Measurements from ENCODE around the gene NRG2.

Gene NRG2

DNA sequence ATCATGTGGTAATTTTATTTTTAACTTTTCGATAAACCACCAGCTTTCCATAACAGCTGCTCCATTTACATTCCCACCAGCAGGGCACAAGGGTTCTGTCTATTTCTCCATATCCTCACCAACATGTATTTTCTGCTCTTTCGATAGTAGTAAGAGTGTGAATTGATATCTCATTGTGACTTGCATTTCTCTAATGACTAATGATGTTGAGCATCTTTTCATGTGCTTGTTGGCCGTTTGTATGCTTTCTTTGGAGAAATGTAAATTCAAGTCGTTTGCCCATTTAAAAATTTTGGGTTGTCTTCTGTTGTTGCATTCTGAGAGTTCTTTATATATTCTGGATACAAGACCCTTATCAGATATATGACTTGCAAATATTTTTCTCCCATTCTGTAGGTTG lies 201.6 kb downstream of the NRG2 start:
- no peak for DNase-seq

DNA sequence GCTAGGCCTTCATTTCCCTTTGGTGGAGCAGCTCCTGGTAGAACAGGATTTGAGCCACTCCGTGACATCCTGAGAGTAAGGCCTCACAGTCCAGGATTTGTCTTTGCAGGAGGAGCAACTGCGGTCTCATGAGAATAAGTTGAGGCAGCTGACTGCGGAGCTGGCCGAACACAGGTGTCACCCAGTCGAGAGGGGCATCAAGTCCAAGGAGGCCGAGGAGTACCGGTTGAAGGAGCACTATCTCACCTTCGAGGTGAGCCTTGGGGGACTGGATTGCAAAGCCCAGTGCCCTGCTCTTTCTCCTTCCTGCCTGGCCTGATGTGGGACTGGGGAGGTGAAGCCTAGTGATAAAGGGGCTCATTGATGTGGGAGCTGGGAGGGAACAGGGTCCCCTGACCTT lies 203.2 kb downstream of the NRG2 start:
- no peak for DNase-seq

DNA sequence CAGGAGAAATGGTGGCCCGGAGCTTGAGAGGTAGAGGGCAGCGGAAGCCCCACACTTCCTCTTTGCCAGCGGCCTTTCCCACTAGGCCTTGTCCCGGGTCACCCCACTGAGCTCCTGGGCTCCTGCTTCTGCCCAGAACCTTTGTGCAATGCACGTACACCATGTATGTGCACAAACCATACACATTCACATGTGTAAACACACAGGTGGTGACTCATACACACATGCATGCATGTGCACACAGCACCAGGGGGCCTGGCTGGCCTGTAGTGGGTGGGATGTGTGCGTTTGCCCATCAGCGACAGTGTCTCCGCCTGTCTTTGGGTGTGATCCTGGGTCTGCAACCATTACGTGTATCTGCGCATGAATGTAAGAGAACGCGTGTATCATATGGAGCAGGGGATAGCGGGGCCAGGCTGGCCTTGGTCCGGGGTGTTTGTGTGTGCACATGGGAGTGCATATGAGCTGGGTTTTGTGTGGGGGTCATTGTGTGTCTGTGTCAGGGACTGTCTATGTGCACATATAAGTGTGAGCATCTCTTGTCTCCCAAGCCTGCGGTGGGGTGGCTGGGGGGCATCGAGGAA lies 203.8 kb downstream of the NRG2 start:
- DNase-seq = no peak

DNA sequence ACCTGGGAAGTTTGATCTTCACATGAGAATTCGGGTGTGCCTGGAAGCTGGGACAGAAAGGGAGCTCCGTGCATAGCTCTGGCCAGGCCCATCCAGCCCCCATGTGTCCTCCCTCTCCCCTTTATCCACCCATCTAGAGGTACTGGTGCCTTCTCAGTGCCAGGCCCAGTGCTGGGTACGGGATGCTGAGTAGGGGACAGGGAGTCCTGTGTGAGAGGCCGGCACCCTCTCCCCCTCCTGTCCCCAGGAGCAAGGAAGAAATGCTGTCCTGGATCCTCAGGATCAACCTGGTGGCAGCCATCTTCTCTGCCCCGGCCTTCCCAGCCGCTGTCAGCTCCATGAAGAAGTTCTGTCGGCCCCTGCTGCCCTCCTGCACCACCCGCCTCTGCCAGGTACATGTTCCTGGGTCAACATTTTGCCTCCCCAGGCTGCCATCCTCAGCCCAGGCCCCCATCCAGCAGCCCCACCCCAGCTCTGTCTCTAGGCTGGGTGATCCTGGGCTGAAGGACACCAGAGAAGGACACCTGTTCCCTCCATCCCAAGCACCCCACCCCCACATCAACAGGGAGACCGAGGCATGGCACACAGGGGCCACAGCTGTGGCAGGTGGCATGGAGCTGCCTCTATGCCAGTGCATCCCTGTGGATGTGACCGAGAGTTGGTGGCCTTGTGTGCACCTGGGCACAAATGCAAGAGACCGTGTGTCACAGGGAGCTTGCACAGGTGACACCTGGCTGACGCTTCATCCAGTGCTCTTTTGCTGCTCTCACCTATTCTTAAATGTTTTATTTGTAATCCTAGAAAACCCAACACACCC lies 204.5 kb downstream of the NRG2 start:
- DNase-seq = no peak

DNA sequence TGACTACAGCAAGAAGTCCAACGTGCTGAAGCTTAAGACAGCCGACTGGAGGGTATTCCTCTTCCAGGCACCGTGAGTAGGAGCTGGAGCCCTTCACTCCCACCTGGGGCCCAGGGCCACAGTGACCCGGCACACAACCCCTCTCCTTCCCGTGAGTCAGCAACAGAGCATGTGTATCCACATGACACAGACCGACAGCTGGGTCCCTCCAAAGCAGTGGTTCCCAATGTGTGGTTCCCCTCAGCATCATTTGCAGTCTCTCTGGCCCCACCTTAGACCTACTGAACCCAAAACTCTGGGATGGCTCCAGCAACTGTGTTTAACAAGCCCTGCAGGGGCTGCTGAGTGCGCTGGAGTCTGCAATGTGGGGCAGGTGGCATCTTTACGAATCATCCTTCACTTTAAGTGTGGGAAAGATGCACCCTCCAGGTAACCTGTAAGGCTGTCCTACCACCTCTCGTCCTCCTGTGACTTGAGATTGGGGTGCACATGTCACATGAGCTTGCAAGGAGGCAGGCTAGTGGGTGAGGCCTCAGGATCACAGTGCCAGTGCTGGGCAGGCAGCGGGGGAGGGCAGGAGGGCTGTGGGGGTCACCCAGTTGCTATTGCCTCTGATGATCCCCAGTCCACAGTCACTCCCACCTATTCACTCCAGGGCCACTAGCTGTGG lies 205.3 kb downstream of the NRG2 start:
- DNase-seq = no peak

DNA sequence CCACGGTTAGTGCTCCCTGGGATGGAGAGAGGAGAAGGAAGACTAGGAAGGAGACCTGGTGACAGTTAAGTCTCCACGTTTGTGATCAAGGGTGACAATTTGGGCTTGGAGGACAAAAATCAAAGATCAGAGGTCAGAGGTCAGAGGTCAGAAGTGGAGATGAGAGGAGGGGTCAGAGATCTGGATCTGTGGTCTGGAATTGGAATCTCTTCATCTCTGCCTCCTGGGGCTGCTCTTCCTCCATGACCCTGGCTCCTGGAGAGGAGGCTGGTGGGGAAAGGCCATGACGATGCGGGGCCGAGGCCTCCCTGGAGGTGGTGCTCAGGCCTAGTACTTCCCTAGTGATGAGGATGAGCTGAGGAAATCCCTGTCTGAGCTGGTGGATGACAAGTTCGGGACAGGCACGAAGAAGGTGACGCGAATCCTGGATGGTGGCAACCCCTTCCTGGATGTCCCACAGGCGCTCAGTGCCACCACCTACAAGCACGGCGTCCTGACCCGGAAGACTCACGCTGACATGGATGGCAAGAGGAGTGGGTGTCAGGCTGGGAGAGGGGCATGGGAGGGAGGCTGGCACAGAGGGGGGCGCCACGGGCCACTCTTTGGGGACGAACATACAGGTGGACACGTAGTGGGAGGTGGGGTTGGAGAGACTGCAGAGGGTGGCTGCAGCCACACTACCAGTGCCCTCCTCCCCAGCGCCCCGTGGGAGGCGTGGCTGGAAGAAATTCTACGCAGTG lies 206.5 kb downstream of the NRG2 start:
- no peak for DNase-seq

DNA sequence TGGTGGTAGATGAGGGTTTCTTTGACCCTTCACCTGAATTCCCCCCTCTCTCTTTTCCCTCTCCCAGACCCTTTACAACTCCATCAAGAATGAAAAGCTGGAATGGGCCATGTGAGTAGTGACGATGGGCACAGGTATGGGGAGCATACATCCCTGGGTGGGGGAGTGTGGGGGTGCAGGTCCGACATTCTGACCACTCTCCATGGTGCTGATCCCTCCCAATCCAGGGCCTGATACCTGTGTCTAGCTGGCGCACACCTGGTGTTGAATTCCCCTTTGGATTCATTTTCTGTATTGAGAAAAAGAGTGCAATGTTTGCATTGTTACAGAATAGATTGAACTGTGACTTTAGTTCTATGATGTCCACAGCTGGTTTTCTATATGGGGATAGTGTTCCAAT lies 207.4 kb downstream of the NRG2 start:
- no peak for DNase-seq

DNA sequence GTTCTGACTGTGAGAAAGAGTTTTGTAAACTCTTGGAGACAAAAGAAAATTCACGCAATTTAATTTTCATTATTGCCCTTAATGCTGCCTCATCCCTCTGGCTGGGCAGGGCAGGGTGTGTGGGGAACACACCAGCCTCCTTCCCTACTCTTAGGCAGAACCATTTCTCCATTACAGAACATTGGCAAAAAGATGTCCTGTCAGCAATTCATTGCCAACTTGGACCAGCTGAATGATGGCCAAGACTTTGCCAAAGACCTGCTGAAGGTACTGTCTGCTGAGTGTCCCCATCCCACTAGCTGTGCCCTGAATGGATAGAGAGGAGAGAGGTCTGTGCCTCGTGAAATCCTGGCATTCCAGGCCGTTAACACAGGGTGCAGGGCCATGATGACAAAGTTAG lies 209.6 kb downstream of the NRG2 start:
- no peak for DNase-seq

DNA sequence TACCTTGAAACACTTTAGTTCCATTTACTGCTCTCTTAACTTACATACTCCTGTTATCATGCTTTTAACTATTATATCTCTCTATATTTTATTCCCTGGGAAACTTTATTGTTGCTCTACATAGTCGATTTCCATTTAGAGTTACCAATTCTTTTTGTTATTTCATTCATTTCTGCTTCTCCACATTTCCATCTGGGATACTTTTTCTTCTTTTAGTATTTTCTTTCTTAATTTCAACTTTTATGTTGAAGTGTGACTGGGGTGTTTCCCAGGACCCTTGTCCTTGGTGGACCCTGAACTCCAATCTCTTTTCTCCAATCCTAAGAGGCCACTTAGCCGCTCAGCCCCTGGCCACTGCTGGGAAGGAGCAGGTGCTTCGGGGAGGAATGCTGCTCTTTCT lies 211.5 kb downstream of the NRG2 start:
- DNase-seq = no peak

DNA sequence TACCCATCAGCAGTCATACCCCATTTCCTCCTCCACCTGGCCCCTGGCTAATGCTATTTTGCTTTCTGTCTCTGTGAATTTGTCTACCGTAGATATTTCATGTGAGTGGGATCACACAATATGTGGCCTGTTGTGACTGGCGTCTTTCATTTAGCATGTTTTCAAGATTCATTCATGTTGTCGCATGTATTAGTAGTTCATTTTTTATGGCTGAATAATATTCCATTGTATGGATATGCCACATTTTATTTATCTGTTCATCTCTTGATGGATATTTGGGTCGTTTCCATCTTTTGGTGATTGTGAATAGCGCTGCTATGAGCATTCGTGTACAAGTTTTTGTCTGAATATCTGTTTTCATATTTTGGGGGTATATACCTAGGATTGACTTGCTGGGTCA lies 213.6 kb downstream of the NRG2 start:
- DNase-seq = no peak

DNA sequence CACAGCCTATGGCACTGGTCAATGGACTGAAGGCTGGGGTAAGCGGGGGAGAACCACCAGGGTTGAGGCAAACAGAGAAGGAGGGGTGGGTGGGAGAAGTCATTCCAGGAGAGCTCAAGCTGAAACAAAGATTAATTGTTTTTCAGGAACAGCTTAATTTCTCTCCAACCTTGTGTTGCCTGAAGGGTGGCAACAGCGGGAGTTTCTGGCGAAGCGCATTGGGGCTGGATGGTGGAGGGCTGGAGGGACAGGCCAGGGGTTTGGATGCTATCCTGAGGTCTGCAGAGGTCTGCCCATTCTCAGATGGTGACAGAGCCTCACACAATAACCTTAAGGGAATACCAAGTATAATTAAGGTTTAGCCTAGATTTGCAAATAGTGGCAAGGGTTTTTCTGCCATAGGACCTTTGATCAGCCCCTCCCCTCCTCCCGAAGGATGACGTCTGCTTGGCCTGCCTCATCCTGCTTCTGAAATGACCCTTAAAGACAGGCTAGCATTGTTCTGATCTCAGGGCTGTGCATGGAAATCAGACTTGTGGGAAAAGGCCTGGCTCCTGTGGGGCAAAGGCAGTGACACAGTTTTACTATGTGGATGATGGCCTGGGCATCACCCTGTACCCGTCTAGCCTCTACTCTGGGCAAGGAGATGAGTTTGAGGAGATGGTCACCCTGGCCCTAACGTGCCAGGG lies 214.7 kb downstream of the NRG2 start:
- DNase-seq = peak in 38 of 51 donors; percentile 21 to 88 (median 64)

DNA sequence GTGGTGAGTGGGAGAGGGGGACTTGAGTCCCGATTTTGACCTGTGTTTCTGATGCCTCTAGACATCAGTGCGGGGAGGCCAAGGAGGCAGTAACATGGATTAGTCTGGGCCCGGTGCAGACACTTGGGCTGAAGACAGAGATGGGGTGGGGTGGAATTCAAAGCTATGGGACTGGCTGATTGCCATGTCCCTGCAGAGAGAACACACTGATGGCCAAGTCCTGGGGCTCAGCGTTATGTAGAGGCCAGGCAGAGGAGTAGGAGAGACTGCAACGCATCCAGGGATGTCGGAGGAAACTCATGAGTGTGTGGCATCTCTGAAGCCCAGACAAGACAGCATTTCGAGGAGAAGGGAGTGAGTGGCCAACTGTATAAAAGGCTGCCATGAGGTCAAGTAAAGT lies 217.4 kb downstream of the NRG2 start:
- DNase-seq = no peak

DNA sequence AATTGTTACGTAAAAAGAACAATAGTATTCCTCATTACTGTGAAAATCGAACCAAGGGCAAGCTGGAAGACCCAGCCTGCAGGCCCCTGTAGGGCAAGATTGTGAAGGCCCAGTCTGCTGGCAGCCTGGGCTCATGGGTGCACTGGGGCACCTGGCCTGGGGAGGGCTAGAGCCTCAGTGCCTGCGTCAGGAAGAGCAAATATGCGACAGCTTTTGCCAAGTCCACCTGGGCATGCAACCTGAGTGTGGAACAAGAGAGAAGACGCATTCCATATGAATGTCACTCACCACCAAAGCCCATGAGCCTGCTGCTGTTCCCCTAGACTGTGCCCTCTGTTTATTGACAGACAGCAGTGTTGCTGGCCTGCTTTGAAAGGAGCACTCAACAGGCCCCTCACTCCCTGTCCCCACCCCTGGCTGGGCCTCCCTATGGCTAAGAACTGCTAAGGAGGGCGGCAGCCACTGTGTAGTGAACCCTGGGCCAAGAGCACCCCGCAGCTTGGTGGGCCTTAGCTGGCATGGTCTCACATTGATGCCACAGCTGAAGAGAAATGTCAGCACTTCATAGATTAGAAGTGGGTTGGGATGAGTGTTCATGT lies 219.2 kb downstream of the NRG2 start:
- no peak for DNase-seq

DNA sequence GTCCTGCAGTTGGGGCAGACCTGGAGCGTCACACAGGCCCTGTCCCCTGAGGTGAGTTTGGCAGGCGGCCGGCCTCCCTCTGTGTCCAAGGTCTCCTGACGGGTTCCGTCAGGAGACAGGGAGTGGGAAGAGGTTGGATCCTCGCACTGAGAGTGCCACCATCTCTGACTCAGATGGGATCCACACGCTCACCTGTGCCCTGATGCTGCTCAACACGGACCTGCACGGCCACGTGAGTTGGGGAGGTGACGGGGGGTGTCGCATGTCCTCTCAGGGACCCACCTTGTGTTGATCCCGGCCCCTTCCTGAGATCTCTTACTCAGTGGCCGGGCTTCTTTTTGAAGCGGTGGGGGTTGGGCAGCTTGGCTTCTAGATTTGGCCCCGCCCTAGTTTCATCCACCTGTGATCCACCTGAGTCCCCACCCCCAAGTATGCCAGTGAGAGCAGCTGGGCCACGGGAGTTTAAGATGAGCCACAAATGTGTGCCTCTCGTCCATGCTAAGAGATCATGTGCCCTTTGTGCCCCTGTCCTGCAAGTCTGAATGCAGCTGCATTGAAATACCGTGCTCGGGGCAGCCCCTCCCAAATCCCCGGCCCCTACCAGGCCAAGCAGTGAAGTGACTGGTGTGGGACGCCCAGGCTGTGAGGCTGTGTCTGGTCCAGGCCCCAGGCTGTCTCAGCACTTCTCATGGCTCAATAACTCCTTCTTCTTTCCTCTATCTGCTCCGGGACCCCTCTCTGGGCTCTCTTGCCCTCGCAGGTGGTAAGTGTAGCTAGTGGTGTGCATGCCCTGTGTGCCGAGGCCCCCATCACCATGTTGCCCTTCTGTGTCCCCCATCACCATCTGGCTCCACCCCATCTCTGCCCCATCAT lies 220.3 kb downstream of the NRG2 start:
- no peak for DNase-seq

DNA sequence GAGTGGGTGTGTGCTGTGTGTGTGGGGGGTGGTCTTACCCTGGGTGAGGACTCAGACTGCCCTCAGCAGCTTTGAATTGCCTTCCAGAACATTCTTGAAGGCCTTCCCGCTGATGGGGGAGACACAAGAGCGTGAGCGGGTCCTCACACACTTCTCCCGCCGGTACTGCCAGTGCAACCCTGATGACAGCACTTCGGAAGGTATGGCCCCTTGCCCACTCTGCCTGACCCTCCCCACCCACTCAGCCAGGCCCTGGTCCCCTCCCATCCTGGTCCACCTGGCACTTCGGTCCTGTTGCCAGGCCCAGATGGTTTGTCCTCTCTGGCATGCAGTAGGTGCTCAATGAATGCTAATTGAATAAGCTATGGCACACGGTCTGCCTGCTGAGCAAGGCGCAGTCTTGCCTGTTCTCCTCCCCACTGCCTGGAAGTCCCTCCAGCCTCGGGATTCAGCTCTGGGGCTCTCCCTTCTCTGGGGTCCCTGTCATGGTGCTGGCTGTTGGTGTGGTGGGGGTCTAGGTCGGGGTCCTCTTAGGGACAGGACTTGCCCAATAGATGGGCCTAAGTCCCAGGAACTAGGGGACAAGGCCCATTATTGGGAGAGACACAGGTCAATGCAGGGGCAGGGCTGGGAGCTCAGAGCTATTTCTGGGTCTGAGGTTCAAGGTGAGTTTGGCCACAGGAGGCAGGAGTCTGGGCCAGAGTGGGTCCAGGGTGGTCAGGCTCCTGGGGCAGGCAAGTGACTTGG lies 221.1 kb downstream of the NRG2 start:
- DNase-seq = no peak

DNA sequence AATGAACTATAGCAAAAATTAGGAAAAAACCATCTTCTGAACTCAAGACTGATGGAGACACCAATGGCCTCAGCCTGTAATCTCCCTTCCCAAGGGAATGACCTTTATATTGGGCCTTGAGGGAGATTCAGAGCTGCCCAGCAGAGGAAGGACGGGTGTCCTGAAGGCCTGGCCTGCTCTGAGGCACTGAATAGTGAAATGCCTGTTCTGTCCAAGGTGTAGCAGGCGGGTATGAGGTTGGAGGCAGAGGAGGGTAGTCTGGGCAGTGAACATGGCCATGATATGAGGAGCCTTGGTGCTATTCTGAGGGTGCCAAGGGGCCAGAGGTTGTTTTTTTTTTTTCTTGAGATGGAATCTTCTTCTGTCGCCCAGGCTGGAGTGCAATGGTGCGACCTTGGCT lies 222.5 kb downstream of the NRG2 start:
- no peak for DNase-seq

DNA sequence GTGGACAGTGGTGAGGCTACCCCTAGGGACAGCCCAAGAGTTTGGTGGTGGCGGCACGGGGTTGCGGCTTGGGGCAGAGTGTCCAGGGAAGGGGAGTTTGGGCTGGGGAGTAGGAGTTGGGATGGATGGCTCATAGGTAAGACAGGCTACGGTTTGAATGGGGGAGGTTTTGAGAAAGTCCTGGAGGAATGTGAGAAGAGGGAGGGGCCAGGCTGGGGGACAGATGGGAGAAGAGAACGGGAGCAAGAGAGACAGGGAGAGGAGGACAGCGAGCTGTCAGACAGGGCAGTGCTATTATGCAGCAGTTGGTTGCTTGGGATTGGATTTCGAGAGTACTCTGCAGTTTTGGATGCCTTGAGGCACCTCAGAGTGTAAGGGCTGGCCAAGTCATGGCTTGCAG lies 223.0 kb downstream of the NRG2 start:
- no peak for DNase-seq

DNA sequence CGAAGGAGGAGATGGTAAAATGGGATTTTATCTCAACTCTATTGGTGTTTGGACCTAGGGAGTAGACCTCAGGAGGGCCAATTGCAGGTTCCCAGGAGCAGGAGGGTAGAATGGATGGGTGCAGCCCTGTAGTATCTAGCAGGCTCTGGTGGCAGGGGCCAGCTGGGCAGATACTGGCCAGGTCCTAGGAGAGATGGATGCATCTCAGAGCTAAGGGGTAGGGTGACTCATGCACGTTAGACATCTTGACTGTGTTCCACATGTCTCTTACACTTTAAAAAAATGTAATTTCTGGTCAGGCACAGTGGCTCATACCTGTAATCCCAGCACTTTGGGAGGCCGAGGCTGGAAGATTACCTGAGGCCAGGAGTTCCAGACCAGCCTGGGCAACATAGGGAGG lies 225.1 kb downstream of the NRG2 start:
- no peak for DNase-seq

DNA sequence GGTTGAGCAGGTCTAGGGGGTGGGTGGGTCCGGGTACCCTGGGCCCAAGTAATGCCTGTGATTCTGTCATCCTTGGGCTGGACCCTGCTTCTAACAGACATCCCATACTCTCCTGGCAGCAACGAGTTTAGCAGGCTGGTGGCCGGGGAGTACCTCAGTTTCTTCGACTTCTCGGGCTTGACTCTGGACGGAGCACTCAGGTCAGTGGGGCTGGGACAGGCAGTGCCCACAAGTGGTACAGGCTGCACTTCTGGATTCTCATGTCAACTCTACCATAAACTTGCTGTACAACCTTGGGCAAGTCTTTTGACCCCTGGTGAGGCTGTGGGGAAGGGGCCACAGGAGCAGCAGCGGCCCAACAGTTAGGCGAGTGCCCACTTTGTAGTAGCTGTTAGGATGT lies 225.7 kb downstream of the NRG2 start:
- DNase-seq = no peak
